Activated naive CD8-positive, alpha-beta T cell (primary cell): Measurements from ENCODE around the gene SSBP2.

Experiments used
- H3K27ac Mint-ChIP-seq: one replicate; pipeline ENCODE4 v1.8.0; 2021; ENCODE audit warnings: mixed read lengths
- H3K27me3 Mint-ChIP-seq: one replicate; pipeline ENCODE4 v1.8.0; 2021; ENCODE audit warnings: mixed read lengths
- H3K36me3 Mint-ChIP-seq: one replicate; pipeline ENCODE4 v1.8.0; 2021; ENCODE audit warnings: mixed read lengths
- H3K4me1 Mint-ChIP-seq: one replicate; pipeline ENCODE4 v1.8.0; 2021; ENCODE audit warnings: low read depth, mixed read lengths
- H3K4me3 Mint-ChIP-seq: one replicate; pipeline ENCODE4 v1.8.0; 2021; ENCODE audit warnings: mild to moderate bottlenecking, mixed read lengths
- H3K9me3 Mint-ChIP-seq: one replicate; pipeline ENCODE4 v1.8.0; 2021; ENCODE audit warnings: low read depth, mixed read lengths

Gene SSBP2

DNA sequence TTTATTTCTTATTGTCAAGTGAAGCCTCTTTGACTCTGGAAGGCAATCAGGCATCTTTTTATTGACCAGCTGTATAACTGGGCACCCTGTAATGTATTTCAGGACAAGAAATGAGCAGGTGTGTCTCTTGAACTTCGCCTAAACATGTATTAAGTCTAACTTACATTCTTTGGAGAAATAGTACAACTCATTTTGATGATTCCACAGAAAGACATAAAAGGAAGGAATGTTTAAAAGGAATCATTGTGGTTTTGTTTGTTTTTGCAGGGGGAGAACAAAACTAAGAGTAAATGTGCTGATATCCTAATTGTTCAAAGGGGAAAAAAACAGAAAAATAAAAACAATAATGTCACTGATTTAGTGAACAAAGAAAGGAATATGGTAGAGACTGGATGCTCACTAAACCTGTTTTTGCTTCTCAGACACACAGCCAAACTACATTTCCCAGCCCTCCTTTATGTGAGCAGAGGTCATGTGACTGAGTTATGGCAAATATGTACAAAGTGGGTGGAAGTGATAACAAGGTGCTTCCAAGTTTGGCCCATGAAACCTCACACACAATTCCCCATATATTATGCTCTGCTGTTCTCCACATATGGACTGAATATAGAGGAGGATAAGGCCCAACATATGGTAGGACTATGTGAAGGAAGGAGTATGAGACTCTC lies 206.4 kb downstream of the SSBP2 start:
- Mint-ChIP-seq H3K4me3 (no peak overlapping the region), H3K27ac (no peak overlapping the region), H3K9me3 (no peaks in the 10 kb centered on the region), H3K4me1 (peaks cover 9% of the 10 kb centered on the region), H3K36me3 (peaks cover 26% of the 10 kb centered on the region), H3K27me3 (no peaks in the 10 kb centered on the region)

DNA sequence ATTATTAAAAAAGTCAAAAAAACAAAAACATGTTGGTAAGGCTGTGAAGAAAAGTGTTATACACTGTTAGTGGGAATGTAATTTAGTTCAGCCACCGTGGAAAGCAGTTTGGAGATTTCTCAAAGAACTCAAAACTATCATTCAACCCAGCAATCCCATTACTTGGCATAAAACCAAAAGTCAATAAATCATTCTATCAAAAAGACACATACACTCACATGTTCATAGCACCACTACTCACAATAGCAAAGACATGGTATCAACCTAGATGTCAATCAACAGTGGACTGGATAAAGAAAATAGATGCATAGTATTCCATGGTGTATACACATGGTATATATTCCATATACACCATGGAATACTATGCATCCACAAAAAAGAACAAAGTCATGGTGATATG lies 208.7 kb downstream of the SSBP2 start:
- Mint-ChIP-seq H3K9me3 (no peaks in the 10 kb centered on the region), H3K27me3 (no peaks in the 10 kb centered on the region), H3K4me1 (peaks cover 30% of the 10 kb centered on the region), H3K27ac (no peak overlapping the region), H3K36me3 (peaks cover 26% of the 10 kb centered on the region), H3K4me3 (no peak overlapping the region)

- Mint-ChIP-seq H3K4me1 (peaks cover 64% of the 10 kb centered on the region), H3K9me3 (no peaks in the 10 kb centered on the region), H3K36me3 (peaks cover 18% of the 10 kb centered on the region), H3K27me3 (no peaks in the 10 kb centered on the region), H3K4me3 (peak overlapping the region; percentile 32), H3K27ac (peak overlapping the region; percentile 94)
Measured at GRCh38 chr5:81537905-81538547, 212.9 kb downstream of the SSBP2 start.

DNA sequence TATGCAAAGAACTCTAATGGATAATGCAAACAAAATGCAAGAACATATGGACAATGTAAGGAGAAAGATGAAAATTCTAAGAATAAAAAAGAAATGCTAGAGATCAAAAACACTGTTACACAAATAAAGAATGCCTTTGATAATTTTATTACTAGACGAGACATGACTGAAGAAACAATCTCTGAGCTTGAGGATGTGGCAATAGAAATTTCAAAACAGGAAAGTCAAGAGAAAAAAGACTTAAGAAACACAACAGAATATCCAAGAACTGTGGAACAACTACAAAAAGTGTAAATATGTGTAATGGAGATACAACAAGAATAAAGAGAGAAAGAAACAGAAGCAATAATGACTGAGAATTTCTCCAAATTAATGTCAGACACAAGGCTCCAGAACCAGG lies 216.5 kb downstream of the SSBP2 start:
- Mint-ChIP-seq H3K9me3 (no peaks in the 10 kb centered on the region), H3K27me3 (no peaks in the 10 kb centered on the region), H3K27ac (peak overlapping the region; percentile 85), H3K4me3 (peak overlapping the region; percentile 2), H3K4me1 (peaks cover 78% of the 10 kb centered on the region), H3K36me3 (peaks cover 8% of the 10 kb centered on the region)

- peak overlapping the region; percentile 85 for H3K27ac Mint-ChIP-seq
- peak overlapping the region; percentile 2 for H3K4me3 Mint-ChIP-seq
- no peaks in the 10 kb centered on the region for H3K9me3 Mint-ChIP-seq
- no peaks in the 10 kb centered on the region for H3K27me3 Mint-ChIP-seq
- H3K36me3 Mint-ChIP-seq: peaks cover 4% of the 10 kb centered on the region
- peaks cover 72% of the 10 kb centered on the region for H3K4me1 Mint-ChIP-seq
Measured at GRCh38 chr5:81533629-81534405, 217.1 kb downstream of the SSBP2 start.

GRCh38 chr5:81530919-81531318 lies 220.0 kb downstream of the SSBP2 start:
- Mint-ChIP-seq H3K27me3 (no peaks in the 10 kb centered on the region), H3K9me3 (no peaks in the 10 kb centered on the region), H3K4me1 (peaks cover 50% of the 10 kb centered on the region)

GRCh38 chr5:81525690-81526089 lies 225.2 kb downstream of the SSBP2 start:
- peaks cover 20% of the 10 kb centered on the region for H3K4me1 Mint-ChIP-seq
- peaks cover 8% of the 10 kb centered on the region for H3K36me3 Mint-ChIP-seq
- H3K4me3 Mint-ChIP-seq: no peak overlapping the region
- peak overlapping the region; percentile 65 for H3K27ac Mint-ChIP-seq
- no peaks in the 10 kb centered on the region for H3K27me3 Mint-ChIP-seq
- H3K9me3 Mint-ChIP-seq: no peaks in the 10 kb centered on the region

More at GRCh38 chr5:81530919-81531318, 220.0 kb downstream of the SSBP2 start:
- no peak overlapping the region for H3K27ac Mint-ChIP-seq
- H3K4me3 Mint-ChIP-seq: no peak overlapping the region
- peaks cover 7% of the 10 kb centered on the region for H3K36me3 Mint-ChIP-seq

DNA sequence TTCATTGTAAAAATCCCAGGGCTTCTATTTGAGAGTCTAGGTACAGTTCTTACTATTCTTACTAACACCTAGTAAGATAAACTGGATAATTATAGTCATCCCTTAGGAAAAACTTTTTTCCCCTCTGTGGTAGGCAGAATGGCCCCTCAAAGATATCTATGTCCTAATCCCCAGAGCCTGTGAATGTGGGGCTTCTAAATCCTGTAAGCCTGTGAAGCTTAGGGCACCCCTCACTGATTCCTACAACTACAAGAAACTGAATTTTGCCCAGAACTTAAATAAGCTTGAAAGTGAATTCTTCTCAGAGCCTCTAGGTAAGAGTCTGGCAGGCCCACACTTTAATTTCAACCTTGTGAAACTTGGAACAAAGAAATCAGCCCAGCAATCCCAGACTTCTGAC lies 226.9 kb downstream of the SSBP2 start:
- no peaks in the 10 kb centered on the region for H3K27me3 Mint-ChIP-seq
- H3K27ac Mint-ChIP-seq: no peak overlapping the region
- H3K36me3 Mint-ChIP-seq: peaks cover 6% of the 10 kb centered on the region
- peaks cover 12% of the 10 kb centered on the region for H3K4me1 Mint-ChIP-seq
- no peak overlapping the region for H3K4me3 Mint-ChIP-seq
- no peaks in the 10 kb centered on the region for H3K9me3 Mint-ChIP-seq

- peaks cover 2% of the 10 kb centered on the region for H3K36me3 Mint-ChIP-seq
- no peaks in the 10 kb centered on the region for H3K27me3 Mint-ChIP-seq
- H3K4me1 Mint-ChIP-seq: peaks cover 12% of the 10 kb centered on the region
- no peak overlapping the region for H3K27ac Mint-ChIP-seq
- H3K9me3 Mint-ChIP-seq: no peaks in the 10 kb centered on the region
- H3K4me3 Mint-ChIP-seq: no peak overlapping the region
Measured at GRCh38 chr5:81522571-81522970, 228.3 kb downstream of the SSBP2 start.

DNA sequence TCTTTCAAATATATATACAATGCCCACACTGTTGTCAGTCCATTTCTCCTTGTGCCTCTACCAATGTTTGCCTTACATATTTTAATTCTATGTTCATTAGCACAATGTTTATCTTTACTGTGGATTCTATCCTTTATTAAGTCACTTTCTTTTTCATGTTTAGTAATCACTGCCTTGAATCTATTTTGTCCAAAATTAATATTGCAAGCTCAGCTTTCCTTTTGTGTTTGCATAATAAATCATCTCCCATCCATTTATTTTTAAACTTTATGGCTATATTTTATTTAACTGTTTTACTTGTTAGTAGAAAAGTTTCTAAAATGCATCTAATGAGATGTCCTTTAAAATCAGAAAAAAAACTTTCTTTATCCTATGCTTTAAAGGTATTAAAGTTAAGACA lies 230.1 kb downstream of the SSBP2 start:
- no peaks in the 10 kb centered on the region for H3K27me3 Mint-ChIP-seq
- H3K4me3 Mint-ChIP-seq: no peak overlapping the region
- no peaks in the 10 kb centered on the region for H3K9me3 Mint-ChIP-seq
- H3K36me3 Mint-ChIP-seq: peaks cover 2% of the 10 kb centered on the region
- no peak overlapping the region for H3K27ac Mint-ChIP-seq
- peaks cover 9% of the 10 kb centered on the region for H3K4me1 Mint-ChIP-seq

DNA sequence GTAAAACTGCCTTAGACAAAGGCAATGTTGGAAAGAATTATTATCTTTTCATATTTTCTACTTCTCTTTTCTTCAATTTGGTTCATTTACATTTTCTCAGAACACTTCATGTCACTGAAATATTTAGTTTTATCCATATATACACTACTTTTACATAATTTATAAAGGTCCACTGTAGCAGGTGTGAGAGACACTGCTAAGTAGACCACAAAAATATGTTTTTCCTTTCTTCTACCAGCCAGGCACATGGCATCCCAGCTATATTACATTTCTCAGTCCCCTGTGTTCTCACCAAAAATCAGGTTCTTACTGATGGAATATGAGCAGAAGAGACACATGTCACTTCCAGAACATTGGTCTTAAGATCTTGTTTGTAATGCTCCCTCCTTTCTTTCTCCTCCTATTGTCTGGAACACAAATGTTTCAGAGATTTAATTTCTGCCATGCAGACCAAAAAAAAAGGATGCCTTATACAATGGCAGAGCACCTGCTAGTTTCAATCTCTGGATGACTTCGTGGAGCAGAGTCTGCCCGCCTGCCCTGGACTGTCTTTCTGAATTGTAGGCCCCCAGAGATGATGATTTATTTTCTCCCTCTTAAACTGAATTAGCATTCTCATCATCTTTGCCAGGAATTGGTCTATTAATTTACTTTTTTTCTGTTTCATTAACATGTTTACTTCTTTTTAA lies 231.5 kb downstream of the SSBP2 start:
- Mint-ChIP-seq H3K27me3 (no peaks in the 10 kb centered on the region), H3K4me3 (no peak overlapping the region), H3K27ac (no peak overlapping the region), H3K36me3 (peaks cover 2% of the 10 kb centered on the region), H3K4me1 (peaks cover under 1% of the 10 kb centered on the region), H3K9me3 (no peaks in the 10 kb centered on the region)

- H3K4me3 Mint-ChIP-seq: no peak overlapping the region
Measured at GRCh38 chr5:81517462-81517861, 233.4 kb downstream of the SSBP2 start.

DNA sequence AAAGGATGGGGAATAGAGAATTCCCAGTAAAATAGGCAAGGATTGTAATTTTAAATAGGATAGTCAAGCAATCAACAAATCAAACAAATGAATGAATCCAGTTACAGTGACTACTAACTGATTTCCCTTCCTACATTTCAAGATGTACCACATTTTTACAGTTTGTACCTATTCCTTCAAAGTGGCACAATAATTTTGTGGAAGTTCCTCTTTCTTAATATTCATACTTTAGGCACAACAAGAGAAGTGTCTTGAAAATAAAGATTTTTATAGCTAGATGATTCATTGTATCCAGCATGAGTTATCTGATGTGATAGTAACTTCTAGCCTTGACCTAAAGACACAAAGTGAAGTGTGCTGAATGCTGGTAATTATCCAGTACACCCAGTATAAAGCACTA lies 234.8 kb downstream of the SSBP2 start:
- no peaks in the 10 kb centered on the region for H3K27me3 Mint-ChIP-seq
- H3K9me3 Mint-ChIP-seq: no peaks in the 10 kb centered on the region
- no peak overlapping the region for H3K4me3 Mint-ChIP-seq
- H3K4me1 Mint-ChIP-seq: peaks cover 2% of the 10 kb centered on the region
- no peaks in the 10 kb centered on the region for H3K36me3 Mint-ChIP-seq
- no peak overlapping the region for H3K27ac Mint-ChIP-seq

More at GRCh38 chr5:81517462-81517861, 233.4 kb downstream of the SSBP2 start:
- H3K36me3 Mint-ChIP-seq: peaks cover 2% of the 10 kb centered on the region
- H3K27me3 Mint-ChIP-seq: no peaks in the 10 kb centered on the region
- no peaks in the 10 kb centered on the region for H3K9me3 Mint-ChIP-seq
- no peak overlapping the region for H3K27ac Mint-ChIP-seq
- peaks cover 2% of the 10 kb centered on the region for H3K4me1 Mint-ChIP-seq

DNA sequence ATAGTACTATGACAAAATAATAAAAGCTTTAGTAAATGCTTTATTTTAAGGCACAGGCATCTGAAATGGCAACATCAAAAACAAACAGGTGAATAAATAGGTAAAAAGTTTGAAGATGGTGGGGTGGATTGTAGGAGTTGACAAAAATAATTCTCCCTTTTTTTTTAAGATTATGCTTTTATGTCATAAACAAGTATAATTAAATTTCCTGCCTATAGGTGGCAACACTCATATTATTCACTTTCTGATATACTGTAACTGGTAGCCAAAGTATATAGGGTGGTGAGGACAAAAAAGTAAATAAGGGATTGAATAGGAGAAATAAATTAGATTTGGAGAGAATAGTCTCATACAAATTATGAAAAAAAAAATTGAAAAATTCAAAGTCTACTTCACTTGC lies 236.9 kb downstream of the SSBP2 start:
- H3K4me1 Mint-ChIP-seq: peaks cover 2% of the 10 kb centered on the region
- no peak overlapping the region for H3K27ac Mint-ChIP-seq
- H3K4me3 Mint-ChIP-seq: no peak overlapping the region
- no peaks in the 10 kb centered on the region for H3K36me3 Mint-ChIP-seq
- no peaks in the 10 kb centered on the region for H3K9me3 Mint-ChIP-seq
- H3K27me3 Mint-ChIP-seq: no peaks in the 10 kb centered on the region

- Mint-ChIP-seq H3K27ac (no peak overlapping the region), H3K27me3 (no peaks in the 10 kb centered on the region), H3K4me1 (peaks cover 2% of the 10 kb centered on the region)
Measured at GRCh38 chr5:81513473-81513872, 237.4 kb downstream of the SSBP2 start.

More at GRCh38 chr5:81513473-81513872, 237.4 kb downstream of the SSBP2 start:
- Mint-ChIP-seq H3K36me3 (no peaks in the 10 kb centered on the region), H3K4me3 (no peak overlapping the region), H3K9me3 (no peaks in the 10 kb centered on the region)
